ENCODE measurements around the gene TYMP. TPM values are rescaled to one million over a fixed set of nuclear protein-coding genes. Genes with fewer than 3 reads are reported as not detected.

Gene TYMP
- polyA plus RNA-seq, 1 donor (not counting 4 experiments of a cell fraction or from before 2014, with no cell fraction given) = 25.5 TPM

GRCh38 chr22:50528682-50529415, 963 bp downstream of the TYMP start:
- FAIRE-seq (no peak), DNase-seq (ENCODE audit: low read depth, low spot score) (no peak)
- dilution Hi-C loops (cut with MboI; ENCODE audit: extremely low pct_ligation_motif_present, low sequenced_read_pairs) = no loop called here
- no peak overlapping the region for H3K27ac ChIP-seq (ENCODE audit: control insufficient read depth, insufficient read depth, low read length)
- no peak for TF ChIP-seq CTCF (optimal IDR thresholded peaks at IDR 0.05 in 1 of 3, IDR thresholded peaks at IDR 0.05 in 1 of 3, conservative IDR thresholded peaks at IDR 0.05 in 1 of 3; ENCODE audit: extremely low read depth in 1 of 3, insufficient read depth in 2 of 3, low read length in 3 of 3)
- no peak for TF ChIP-seq EZH2 (IDR thresholded peaks at IDR 0.05; ENCODE audit: low read length)
- peak overlapping the region; percentile 85 for H3K4me2 ChIP-seq (ENCODE audit: control insufficient read depth, extremely low read depth, insufficient read depth, low read depth, low read length)
- H4K20me1 ChIP-seq (ENCODE audit: control insufficient read depth, extremely low read depth, insufficient read depth, low read length) = no peaks in the 10 kb centered on the region
- peak overlapping the region in 2 of 3 experiments; percentile 50 to 58 for H3K4me3 ChIP-seq (ENCODE audit: control insufficient read depth in 2 of 3, extremely low read depth in 1 of 3, insufficient read depth in 2 of 3, low read depth in 1 of 3, low read length in 3 of 3)
- peaks cover 11% of the 10 kb centered on the region for H3K27me3 ChIP-seq (ENCODE audit: control insufficient read depth, extremely low read depth, insufficient read depth, low read length)
- H3K9me1 ChIP-seq (ENCODE audit: control insufficient read depth, extremely low read depth, insufficient read depth, low read length) = no peaks in the 10 kb centered on the region
- H3K4me1 ChIP-seq (ENCODE audit: control insufficient read depth, extremely low read depth, insufficient read depth, low read length) = peaks cover 21% of the 10 kb centered on the region
- H3K9me3 ChIP-seq (ENCODE audit: control insufficient read depth, low read depth, low read length) = no peaks in the 10 kb centered on the region
- H3K36me3 ChIP-seq (ENCODE audit: control insufficient read depth in 2 of 2, extremely low read depth in 1 of 2, insufficient read depth in 2 of 2, low read length in 2 of 2) = peaks cover 2 to 5% of the 10 kb centered on the region in 2 experiments
- peak overlapping the region; percentile 60 for H3K9ac ChIP-seq (ENCODE audit: control insufficient read depth, extremely low read depth, insufficient read depth, low read length)
- no peak overlapping the region for H2AFZ ChIP-seq (ENCODE audit: control insufficient read depth, low read length)
- H3K79me2 ChIP-seq (ENCODE audit: control insufficient read depth, insufficient read depth, low read length) = peaks cover 11% of the 10 kb centered on the region

- no peak for FAIRE-seq
- Histone ChIP-seq H3K9me3 (ENCODE audit: control insufficient read depth, low read depth, low read length) (no peaks in the 10 kb centered on the region), H3K9me1 (ENCODE audit: control insufficient read depth, extremely low read depth, insufficient read depth, low read length) (no peaks in the 10 kb centered on the region), H3K27ac (ENCODE audit: control insufficient read depth, insufficient read depth, low read length) (no peak overlapping the region), H3K4me3 (ENCODE audit: control insufficient read depth in 2 of 3, extremely low read depth in 1 of 3, insufficient read depth in 2 of 3, low read depth in 1 of 3, low read length in 3 of 3) (no peak overlapping the region), H3K36me3 (ENCODE audit: control insufficient read depth in 2 of 2, extremely low read depth in 1 of 2, insufficient read depth in 2 of 2, low read length in 2 of 2) (peaks cover 7 to 11% of the 10 kb centered on the region in 2 experiments), H3K79me2 (ENCODE audit: control insufficient read depth, insufficient read depth, low read length) (peaks cover 19% of the 10 kb centered on the region), H3K4me1 (ENCODE audit: control insufficient read depth, extremely low read depth, insufficient read depth, low read length) (peaks cover 21% of the 10 kb centered on the region), H3K4me2 (ENCODE audit: control insufficient read depth, extremely low read depth, insufficient read depth, low read depth, low read length) (no peak overlapping the region), H3K9ac (ENCODE audit: control insufficient read depth, extremely low read depth, insufficient read depth, low read length) (no peak overlapping the region), H3K27me3 (ENCODE audit: control insufficient read depth, extremely low read depth, insufficient read depth, low read length) (peaks cover 11% of the 10 kb centered on the region), H2AFZ (ENCODE audit: control insufficient read depth, low read length) (no peak overlapping the region), H4K20me1 (ENCODE audit: control insufficient read depth, extremely low read depth, insufficient read depth, low read length) (no peaks in the 10 kb centered on the region)
- dilution Hi-C loops (cut with MboI; ENCODE audit: extremely low pct_ligation_motif_present, low sequenced_read_pairs) = no loop called here
- no peak for TF ChIP-seq CTCF (optimal IDR thresholded peaks at IDR 0.05 in 1 of 3, IDR thresholded peaks at IDR 0.05 in 1 of 3, conservative IDR thresholded peaks at IDR 0.05 in 1 of 3; ENCODE audit: extremely low read depth in 1 of 3, insufficient read depth in 2 of 3, low read length in 3 of 3)
- TF ChIP-seq EZH2 (IDR thresholded peaks at IDR 0.05; ENCODE audit: low read length) = no peak
- DNase-seq (ENCODE audit: low read depth, low spot score) = no peak
Observed at GRCh38 chr22:50527921-50528681, 1.7 kb downstream of the TYMP start.

Measured in keratinocyte (primary cell).